HepG2 (cell line): Measurements from ENCODE around the gene VSIG2.

ENCODE experiments used
- ARNT ChIP-seq: fragments of 450-650 bp; IDR thresholded peaks from 2 replicates; pipeline ENCODE4 v1.6.1; 2017
- CTCF ChIP-seq: sonication (generic); formaldehyde crosslinking; IDR thresholded peaks from 2 replicates; pipeline ENCODE4 v1.5.0; 2020; ENCODE audit warnings: mild to moderate bottlenecking, missing genetic modification reagents, moderate library complexity
- ETS1 ChIP-seq: sonication (generic); formaldehyde crosslinking; IDR thresholded peaks from 2 replicates; pipeline ENCODE4 v1.4.0; 2020; ENCODE audit warnings: missing genetic modification reagents
- FOXA1 ChIP-seq, 2 experiments: fragments of 450-650 bp in 1 of 2; sonication (generic) in 1 of 2; formaldehyde crosslinking in 1 of 2; IDR thresholded peaks; 2 replicates each; pipeline versions ENCODE4 v1.4.0 to v1.6.1; 2016 to 2020; ENCODE audit warnings: missing genetic modification reagents in 1 of 2
- FOXP1 ChIP-seq, 2 experiments: fragments of 450-650 bp in 1 of 2; IDR thresholded peaks; 2 replicates each; pipeline ENCODE4 v1.6.1; 2017 to 2018; ENCODE audit warnings: antibody characterized with exemption in 1 of 2
- HMGA1 ChIP-seq: sonication (generic); formaldehyde crosslinking; conservative IDR thresholded peaks from 2 replicates; pipeline ENCODE4 v1.4.0; 2020; ENCODE audit warnings: missing genetic modification reagents
- KLF13 ChIP-seq: sonication (generic); formaldehyde crosslinking; IDR thresholded peaks from 2 replicates; pipeline ENCODE4 v1.4.0; 2020; ENCODE audit warnings: mild to moderate bottlenecking, missing genetic modification reagents
- RBFOX2 ChIP-seq: fragments of 200-400 bp; formaldehyde crosslinking; IDR thresholded peaks from 2 replicates; pipeline ENCODE4 v1.6.1; 2017; ENCODE audit warnings: low read depth, mild to moderate bottlenecking, low read length
- REPIN1 ChIP-seq: sonication (generic); formaldehyde crosslinking; IDR thresholded peaks from 2 replicates; pipeline ENCODE4 v1.8.0; 2022; ENCODE audit warnings: missing genetic modification reagents, low read depth, mild to moderate bottlenecking, borderline replicate concordance
- TIGD3 ChIP-seq: sonication (generic); formaldehyde crosslinking; IDR thresholded peaks from 2 replicates; pipeline ENCODE4 v1.5.1; 2020; ENCODE audit warnings: mild to moderate bottlenecking, missing genetic modification reagents, borderline replicate concordance
- YY1 ChIP-seq: IDR thresholded peaks from 2 replicates; pipeline ENCODE4 v1.6.1; 2011; ENCODE audit warnings: low read length, low read depth, moderate library complexity, mild to moderate bottlenecking; ENCODE audit not compliant: insufficient read depth, insufficient replicate concordance
- ZNF530 ChIP-seq: sonication (generic); formaldehyde crosslinking; IDR thresholded peaks from 2 replicates; pipeline ENCODE4 v1.5.0; 2020; ENCODE audit warnings: low read depth, mild to moderate bottlenecking, missing genetic modification reagents
- ZNF569 ChIP-seq: sonication (generic); formaldehyde crosslinking; IDR thresholded peaks from 2 replicates; pipeline ENCODE4 v1.5.0; 2020; ENCODE audit warnings: mild to moderate bottlenecking, missing genetic modification reagents, moderate library complexity, borderline replicate concordance
- ZNF784 ChIP-seq: sonication (generic); formaldehyde crosslinking; IDR thresholded peaks from 2 replicates; pipeline ENCODE4 v1.5.1; 2020; ENCODE audit warnings: missing genetic modification reagents, mild to moderate bottlenecking, borderline replicate concordance

GRCh38 chr11:124740277-124740882, 11.7 kb downstream of the VSIG2 start:
- no peak for TF ChIP-seq TIGD3 (CRISPR knock-in tag)
- TF ChIP-seq HMGA1 = no peak
- no peak for TF ChIP-seq FOXP1 (IDR thresholded peaks at IDR 0.05)
- TF ChIP-seq FOXP1 (CRISPR knock-in tag; IDR thresholded peaks at IDR 0.05) = no peak
- TF ChIP-seq ZNF569 (CRISPR knock-in tag) = no peak
- TF ChIP-seq FOXA1 (IDR thresholded peaks at IDR 0.05) = no peak
- no peak for TF ChIP-seq FOXA1 (CRISPR knock-in tag; IDR thresholded peaks at IDR 0.05)
- no peak for TF ChIP-seq KLF13 (CRISPR knock-in tag)
- TF ChIP-seq ARNT = no peak
- no peak for TF ChIP-seq ETS1 (CRISPR knock-in tag)
- TF ChIP-seq RBFOX2 = no peak
- no peak for TF ChIP-seq REPIN1 (CRISPR knock-in tag)
- no peak for TF ChIP-seq YY1
- TF ChIP-seq CTCF (CRISPR knock-in tag) = no peak
- no peak for TF ChIP-seq ZNF784
- TF ChIP-seq ZNF530 = no peak
